Skeletal muscle cell (primary cell): ENCODE measurements around the gene ASXL1.

Source experiments
- DNase-seq: peaks from one replicate; pipeline ENCODE4 v3.0.0-alpha.2; 2010; ENCODE audit warnings: low read depth
- H3K4me3 ChIP-seq: 2 replicates; pipeline ENCODE4 v1.5.1; 2011; ENCODE audit warnings: low read depth, mild to moderate bottlenecking, control low read depth, low read length, moderate library complexity

Gene ASXL1

GRCh38 chr20:32448306-32449056 lies 90.3 kb downstream of the ASXL1 start:
- H3K4me3 ChIP-seq: no peak overlapping the region
- DNase-seq: no peak

GRCh38 chr20:32449057-32449889 lies 91.1 kb downstream of the ASXL1 start:
- no peak overlapping the region for H3K4me3 ChIP-seq
- DNase-seq: no peak

GRCh38 chr20:32449890-32450401 lies 91.8 kb downstream of the ASXL1 start:
- no peak overlapping the region for H3K4me3 ChIP-seq
- no peak for DNase-seq

GRCh38 chr20:32450484-32451061 lies 92.4 kb downstream of the ASXL1 start:
- H3K4me3 ChIP-seq: no peak overlapping the region
- DNase-seq: no peak

- no peak overlapping the region for H3K4me3 ChIP-seq
- DNase-seq: no peak
These were observed 93.2 kb downstream of the ASXL1 start for GRCh38 chr20:32451340-32451681.

GRCh38 chr20:32451682-32452461 lies 93.7 kb downstream of the ASXL1 start:
- DNase-seq: no peak
- H3K4me3 ChIP-seq: no peak overlapping the region

GRCh38 chr20:32452776-32453466 lies 94.8 kb downstream of the ASXL1 start:
- no peak overlapping the region for H3K4me3 ChIP-seq
- DNase-seq: no peak

- no peak for DNase-seq
- H3K4me3 ChIP-seq: no peak overlapping the region
These were observed 95.5 kb downstream of the ASXL1 start for GRCh38 chr20:32453467-32454163.

GRCh38 chr20:32454164-32455145 lies 96.3 kb downstream of the ASXL1 start:
- H3K4me3 ChIP-seq: no peak overlapping the region
- DNase-seq: no peak

GRCh38 chr20:32455171-32455900 lies 97.2 kb downstream of the ASXL1 start:
- H3K4me3 ChIP-seq: no peak overlapping the region

GRCh38 chr20:32455901-32456701 lies 98.0 kb downstream of the ASXL1 start:
- DNase-seq: no peak

More at GRCh38 chr20:32455171-32455900, 97.2 kb downstream of the ASXL1 start:
- DNase-seq: no peak

GRCh38 chr20:32456869-32457478 lies 98.8 kb downstream of the ASXL1 start:
- DNase-seq: no peak
- H3K4me3 ChIP-seq: peak overlapping the region; percentile 46

More at GRCh38 chr20:32455901-32456701, 98.0 kb downstream of the ASXL1 start:
- no peak overlapping the region for H3K4me3 ChIP-seq

- no peak for DNase-seq
- H3K4me3 ChIP-seq: peak overlapping the region; percentile 46
These were observed 99.4 kb downstream of the ASXL1 start for GRCh38 chr20:32457479-32457986.

- DNase-seq: no peak
- no peak overlapping the region for H3K4me3 ChIP-seq
These were observed 100.1 kb downstream of the ASXL1 start for GRCh38 chr20:32458061-32458836.

GRCh38 chr20:32458837-32459220 lies 100.7 kb downstream of the ASXL1 start:
- H3K4me3 ChIP-seq: no peak overlapping the region
- DNase-seq: no peak
